HAP-1 (cell line): ENCODE data around the gene WDR7.
"Not testable (repeated sequence)": the region's sequence is repeated elsewhere in the genome, so short reads cannot be mapped to it uniquely, and the experiment has no call there.

Experiments used
- DNase-seq, 2 experiments: peaks; one replicate each; pipeline ENCODE4 v3.0.0-alpha.2; 2016 to 2020; ENCODE audit warnings: low spot score in 2 of 2
- H3K27me3 ChIP-seq: fragments of 250-450 bp; sonication (Bioruptor Pico); 2 replicates; pipeline ENCODE4 v1.5.1; 2020; ENCODE audit warnings: low read depth, mild to moderate bottlenecking, moderate library complexity
- H3K36me3 ChIP-seq: fragments of 250-450 bp; sonication (Bioruptor Pico); replicated peaks from 2 replicates; pipeline ENCODE4 v1.5.1; 2020; ENCODE audit warnings: mild to moderate bottlenecking
- H3K4me1 ChIP-seq: fragments of 250-450 bp; sonication (Bioruptor Pico); 2 replicates; pipeline ENCODE4 v1.5.1; 2020; ENCODE audit warnings: mild to moderate bottlenecking
- H3K4me3 ChIP-seq: fragments of 250-450 bp; sonication (Bioruptor Pico); 2 replicates; pipeline ENCODE4 v1.5.1; 2020; ENCODE audit warnings: mild to moderate bottlenecking, moderate library complexity
- H3K9me3 ChIP-seq: fragments of 250-450 bp; sonication (Bioruptor Pico); 2 replicates; pipeline ENCODE4 v1.5.1; 2020; ENCODE audit warnings: mild to moderate bottlenecking, moderate library complexity
- in situ Hi-C: fragments of 300-500 bp; cut with MboI; formaldehyde crosslinking; loops from 3 replicates; pipeline ENCODE4 v1.14.3; 2020; ENCODE audit warnings: low sequenced_read_pairs, inconsistent platforms, mixed read lengths

The WDR7 gene

DNA sequence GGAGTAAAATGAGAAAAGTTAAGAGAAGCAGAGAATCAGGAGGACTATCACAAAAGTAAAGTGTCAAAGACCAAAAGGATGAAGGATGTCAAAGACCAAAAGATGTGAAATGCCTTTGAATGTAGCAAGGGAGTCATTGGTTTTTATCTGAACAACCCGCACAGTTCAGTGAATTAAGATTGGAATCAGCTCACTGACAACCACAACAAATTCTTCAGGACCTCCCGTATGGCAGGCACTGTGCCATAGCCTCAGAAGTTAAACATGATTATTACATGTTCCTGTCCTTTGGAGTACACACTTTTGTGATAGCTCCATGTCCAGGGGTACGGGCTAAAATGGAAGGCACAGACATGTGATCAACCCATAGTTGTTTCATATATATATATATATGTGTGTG, 7.8 kb upstream of the WDR7 start:
- Histone ChIP-seq H3K36me3 (no peaks in the 10 kb centered on the region), H3K9me3 (no peaks in the 10 kb centered on the region), H3K27me3 (no peaks in the 10 kb centered on the region), H3K4me3 (no peak overlapping the region), H3K4me1 (peaks cover 6% of the 10 kb centered on the region; the same call in 1 of the 2 replicates)
- no peak for DNase-seq
- in situ Hi-C loops = no loop called here

DNA sequence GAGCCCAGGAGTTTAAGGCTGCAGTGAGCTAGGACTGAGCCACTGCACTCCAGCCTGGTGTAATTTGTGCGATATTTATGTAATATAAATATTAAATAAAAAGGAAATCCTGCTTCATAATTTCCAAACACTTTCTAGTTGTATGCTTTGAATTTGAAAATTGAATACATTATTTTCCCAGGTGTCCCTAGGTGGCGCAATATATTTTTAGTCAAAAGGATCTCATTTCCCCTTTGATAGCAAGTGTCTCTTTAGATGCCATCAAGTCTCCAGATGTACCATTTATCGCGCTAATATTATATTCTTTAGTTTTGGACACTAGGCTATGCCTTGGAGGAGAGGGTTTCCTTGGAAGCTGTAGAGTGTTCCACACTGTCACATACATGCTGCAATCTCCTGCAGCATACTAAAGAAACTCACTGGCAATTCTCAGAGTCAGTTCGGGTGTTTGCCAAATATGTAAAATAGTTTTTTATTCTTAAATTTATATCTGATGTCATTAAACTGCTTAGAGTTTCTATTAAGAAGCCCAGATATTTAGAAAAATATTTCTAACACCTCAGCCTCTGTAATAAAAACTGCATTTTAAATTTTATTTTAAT, 5.6 kb upstream of the WDR7 start:
- H3K4me1 ChIP-seq = peaks cover 4% of the 10 kb centered on the region; the same call in 1 of the 2 replicates
- H3K4me3 ChIP-seq = no peak overlapping the region
- H3K36me3 ChIP-seq = no peaks in the 10 kb centered on the region
- H3K27me3 ChIP-seq = no peaks in the 10 kb centered on the region
- no peaks in the 10 kb centered on the region for H3K9me3 ChIP-seq
- no peak for DNase-seq
- in situ Hi-C loops = no loop called here

DNA sequence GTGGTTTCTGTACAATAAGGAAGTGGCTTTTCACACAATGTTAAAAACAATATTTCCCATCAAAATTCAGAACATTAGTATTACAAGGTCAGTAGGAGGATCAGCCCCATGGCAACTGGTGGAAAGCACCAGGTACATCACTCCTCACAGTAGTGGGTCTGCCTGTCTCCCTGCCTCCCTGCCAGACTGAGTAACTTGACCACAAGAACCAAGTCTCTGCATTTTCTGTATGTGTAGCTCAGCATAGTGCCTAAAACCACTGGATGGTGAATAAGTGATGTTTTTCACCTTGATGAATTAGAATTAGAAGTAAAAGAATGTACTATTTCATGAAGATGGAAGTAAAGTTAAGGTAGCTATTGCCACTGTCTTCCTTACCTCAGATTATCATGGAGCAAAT, 4.1 kb upstream of the WDR7 start:
- Histone ChIP-seq H3K27me3 (no peaks in the 10 kb centered on the region), H3K4me3 (no peak overlapping the region), H3K4me1 (peaks cover 7% of the 10 kb centered on the region; the same call in 1 of the 2 replicates), H3K9me3 (no peaks in the 10 kb centered on the region), H3K36me3 (no peaks in the 10 kb centered on the region)
- DNase-seq = no peak
- in situ Hi-C loops = no loop called here

DNA sequence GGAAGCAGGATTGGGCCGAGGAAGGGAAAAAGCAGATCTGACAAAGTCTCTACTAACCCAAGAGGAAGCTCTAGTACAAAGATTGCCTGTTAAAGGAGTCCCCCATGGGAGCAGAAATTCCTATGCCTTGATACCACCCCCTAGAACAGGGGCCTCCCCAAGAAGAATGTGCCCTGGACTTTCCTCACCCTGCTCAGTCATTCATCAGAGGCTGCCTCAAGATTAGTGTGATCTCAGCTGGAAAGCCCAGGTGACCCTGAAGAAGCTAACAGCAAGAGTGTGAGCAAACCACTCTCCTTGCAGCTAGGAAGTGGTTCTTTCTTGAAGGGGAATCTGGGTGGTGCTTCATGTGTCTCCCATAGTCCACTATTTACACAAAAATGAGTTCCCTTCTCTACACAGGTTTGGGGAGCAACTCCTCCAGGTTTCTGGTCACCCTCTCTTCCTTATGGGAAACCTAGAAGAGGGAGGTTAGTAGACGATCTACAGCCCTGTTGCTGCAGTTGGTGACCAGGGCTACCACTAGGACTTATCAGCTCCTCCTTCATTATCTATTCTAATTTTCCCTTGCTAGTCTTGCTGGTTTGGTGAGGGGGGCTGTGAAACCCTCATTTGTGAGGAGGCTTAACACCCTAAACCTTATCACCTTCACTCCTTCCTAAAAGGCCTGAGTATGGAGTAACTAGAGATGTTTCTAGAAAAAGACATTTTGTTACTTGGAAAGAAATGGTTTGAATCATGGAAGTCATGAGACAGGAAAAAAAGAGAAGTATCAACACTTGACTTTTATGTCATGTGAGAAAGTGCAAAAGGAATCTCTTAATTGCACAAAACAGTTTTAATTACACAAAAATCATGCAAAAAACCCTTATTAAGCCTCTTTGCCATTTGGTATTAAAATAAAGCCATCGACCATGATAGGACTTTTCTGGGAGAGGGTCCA, 2.9 kb upstream of the WDR7 start:
- H3K9me3 ChIP-seq = no peaks in the 10 kb centered on the region
- H3K36me3 ChIP-seq = no peaks in the 10 kb centered on the region
- no peaks in the 10 kb centered on the region for H3K27me3 ChIP-seq
- peaks cover 9% of the 10 kb centered on the region; the same call in 1 of the 2 replicates for H3K4me1 ChIP-seq
- in situ Hi-C loops = no loop called here
- H3K4me3 ChIP-seq = no peak overlapping the region
- no peak for DNase-seq

DNA sequence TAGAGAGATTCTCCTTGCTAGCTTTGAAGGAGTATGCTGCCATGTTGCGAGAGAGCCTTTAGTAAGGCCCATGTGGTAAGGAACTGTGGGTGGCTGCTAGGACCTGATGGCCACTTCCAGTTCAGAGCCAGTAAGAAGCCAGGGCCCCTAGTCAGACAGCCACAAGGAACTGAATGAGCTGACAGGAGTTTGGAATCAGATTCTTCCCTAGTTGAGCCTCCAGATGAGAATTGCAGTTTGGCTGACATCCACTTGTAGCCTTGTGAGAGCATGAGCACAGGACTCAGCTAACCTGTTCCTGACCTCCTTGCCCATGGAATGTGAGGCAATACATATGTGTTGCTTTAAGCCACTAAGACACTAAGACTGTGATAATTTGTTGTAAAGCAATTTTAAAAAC, 1.2 kb upstream of the WDR7 start:
- in situ Hi-C loops = no loop called here
- Histone ChIP-seq H3K36me3 (no peaks in the 10 kb centered on the region), H3K9me3 (no peaks in the 10 kb centered on the region), H3K4me1 (peaks cover 9% of the 10 kb centered on the region; the same call in 1 of the 2 replicates), H3K27me3 (no peaks in the 10 kb centered on the region), H3K4me3 (no peak overlapping the region)
- DNase-seq = no peak

DNA sequence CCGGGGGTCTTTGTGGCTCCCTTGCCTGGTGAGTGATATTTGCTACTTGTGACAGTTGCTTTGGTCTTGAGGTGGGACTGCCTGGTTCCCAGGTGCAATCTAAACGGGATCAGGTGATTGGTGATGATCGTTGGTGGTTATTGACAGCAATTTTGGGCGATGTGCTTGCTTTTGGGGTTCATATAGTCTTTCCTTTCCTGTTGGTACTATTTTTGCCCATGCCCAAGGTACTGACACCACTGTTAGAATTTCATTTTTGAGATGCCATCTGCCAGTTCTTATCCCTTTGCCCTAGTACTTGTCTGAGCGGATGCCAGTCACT, 573 bp downstream of the WDR7 start:
- DNase-seq = no peak
- in situ Hi-C loops = no loop called here
- no peaks in the 10 kb centered on the region for H3K9me3 ChIP-seq

DNA sequence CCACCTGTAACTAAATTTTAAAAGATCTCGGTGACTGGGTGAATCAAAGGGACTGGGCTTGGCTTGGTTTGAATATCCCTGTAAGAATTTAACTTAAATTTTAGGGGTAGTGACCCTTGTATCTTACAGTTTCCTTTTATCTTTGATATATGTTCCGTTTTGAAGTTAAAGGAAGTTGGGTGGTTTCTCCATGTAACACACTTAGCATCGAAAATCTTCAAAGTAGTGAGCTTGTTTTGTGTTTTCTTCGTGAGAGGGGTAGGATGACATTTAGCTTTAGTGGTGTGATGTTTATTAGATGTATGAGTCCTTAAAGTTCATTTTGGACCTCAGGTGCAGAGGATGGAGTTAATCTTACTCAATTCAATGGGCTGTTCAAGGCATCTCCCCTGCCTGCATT, 1.6 kb downstream of the WDR7 start:
- in situ Hi-C loops = no loop called here
- H3K9me3 ChIP-seq = no peaks in the 10 kb centered on the region
- DNase-seq = no peak
- H3K4me3 ChIP-seq = no peak overlapping the region
- peaks cover 9% of the 10 kb centered on the region; the same call in 1 of the 2 replicates for H3K4me1 ChIP-seq
- no peaks in the 10 kb centered on the region for H3K27me3 ChIP-seq
- H3K36me3 ChIP-seq = no peaks in the 10 kb centered on the region

More for the DNA sequence above, 573 bp downstream of the WDR7 start:
- Histone ChIP-seq H3K27me3 (no peaks in the 10 kb centered on the region), H3K36me3 (no peaks in the 10 kb centered on the region), H3K4me1 (peaks cover 9% of the 10 kb centered on the region; the same call in 1 of the 2 replicates), H3K4me3 (peak overlapping the region; percentile 70)

DNA sequence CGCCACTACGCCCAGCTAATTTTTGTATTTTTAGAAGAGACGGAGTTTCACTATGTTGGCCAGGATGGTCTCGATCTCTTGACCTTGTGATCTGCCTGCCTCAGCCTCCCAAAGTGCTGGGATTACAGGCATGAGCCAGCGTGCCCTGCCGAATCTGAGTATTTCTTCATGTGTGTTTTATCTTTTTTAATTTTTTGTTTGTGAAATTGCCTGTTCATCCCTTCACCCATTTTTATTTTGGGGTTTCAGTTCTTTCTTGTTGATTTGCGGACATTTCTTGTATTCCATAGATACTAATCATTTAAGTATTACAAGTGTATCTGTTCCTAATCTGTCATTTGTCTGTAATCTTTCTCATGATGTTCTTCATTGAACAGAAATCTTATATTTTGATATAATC, 3.1 kb downstream of the WDR7 start:
- in situ Hi-C loops, H3K9me3 ChIP-seq, H3K36me3 ChIP-seq, H3K4me3 ChIP-seq, H3K27me3 ChIP-seq, DNase-seq, H3K4me1 ChIP-seq: not testable (repeated sequence)

DNA sequence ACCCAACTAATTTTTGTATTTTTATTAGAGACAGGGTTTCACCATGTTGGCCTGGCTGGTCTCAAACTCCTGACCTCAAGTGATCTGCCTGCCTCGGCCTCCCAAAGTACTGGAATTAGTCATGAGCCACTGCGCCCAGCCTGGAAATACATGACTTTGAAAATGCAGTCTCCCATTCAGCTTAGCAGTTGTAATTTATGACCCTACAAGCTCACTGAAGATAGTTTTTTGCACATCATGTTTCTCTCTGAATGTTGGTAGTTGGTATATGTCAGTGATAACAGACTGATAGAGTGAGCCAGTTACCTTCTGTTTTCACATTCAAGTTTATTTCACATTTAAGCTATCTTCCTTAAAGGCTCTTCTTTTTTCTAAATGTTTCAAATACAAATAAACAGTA, 7.1 kb downstream of the WDR7 start:
- Histone ChIP-seq H3K36me3 (no peaks in the 10 kb centered on the region), H3K9me3 (no peaks in the 10 kb centered on the region), H3K4me3 (no peak overlapping the region), H3K27me3 (no peaks in the 10 kb centered on the region), H3K4me1 (no peaks in the 10 kb centered on the region)
- no peak for DNase-seq
- in situ Hi-C loops = no loop called here

DNA sequence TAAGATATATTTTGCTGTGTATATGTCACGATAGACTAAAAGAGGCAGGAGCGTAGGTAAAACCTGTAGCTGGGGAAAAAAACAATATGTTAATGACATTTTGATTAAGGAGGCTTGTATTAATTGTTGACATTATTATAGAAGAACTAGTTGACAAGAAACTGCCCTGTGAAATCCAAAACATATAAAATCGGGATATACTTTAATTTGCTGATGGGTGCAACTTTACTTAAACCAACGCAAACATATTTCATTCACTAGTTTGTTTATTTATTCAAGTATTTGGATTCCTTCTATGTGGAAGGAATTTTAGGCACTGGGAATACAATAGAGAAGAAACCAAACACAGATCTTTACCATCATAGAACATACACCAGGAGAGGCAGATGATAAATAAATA, 8.0 kb downstream of the WDR7 start:
- Histone ChIP-seq H3K36me3 (no peaks in the 10 kb centered on the region), H3K9me3 (no peaks in the 10 kb centered on the region), H3K27me3 (no peaks in the 10 kb centered on the region), H3K4me3 (no peak overlapping the region), H3K4me1 (no peaks in the 10 kb centered on the region)
- no peak for DNase-seq
- in situ Hi-C loops = no loop called here

DNA sequence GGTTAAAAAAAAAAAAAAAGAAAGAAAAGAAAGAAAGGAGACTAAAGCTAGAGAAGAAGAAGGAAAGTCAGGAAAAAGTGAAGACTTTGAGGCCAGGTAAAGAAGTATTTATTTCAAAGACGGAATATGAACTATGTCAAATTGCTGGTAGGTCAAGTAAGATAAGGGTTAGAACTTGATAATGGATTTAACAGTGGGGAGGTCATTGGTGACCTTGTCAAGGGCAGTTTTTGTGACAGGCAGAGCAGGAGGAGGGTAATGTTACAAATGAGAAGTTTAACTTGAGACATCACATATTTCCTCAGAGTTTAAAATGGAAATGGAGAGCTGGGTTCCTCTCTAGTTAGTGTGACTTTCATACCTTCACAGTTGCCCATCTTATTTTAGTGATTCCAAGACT, 9.5 kb downstream of the WDR7 start:
- H3K27me3 ChIP-seq = no peaks in the 10 kb centered on the region
- no peak for DNase-seq
- in situ Hi-C loops = no loop called here

DNA sequence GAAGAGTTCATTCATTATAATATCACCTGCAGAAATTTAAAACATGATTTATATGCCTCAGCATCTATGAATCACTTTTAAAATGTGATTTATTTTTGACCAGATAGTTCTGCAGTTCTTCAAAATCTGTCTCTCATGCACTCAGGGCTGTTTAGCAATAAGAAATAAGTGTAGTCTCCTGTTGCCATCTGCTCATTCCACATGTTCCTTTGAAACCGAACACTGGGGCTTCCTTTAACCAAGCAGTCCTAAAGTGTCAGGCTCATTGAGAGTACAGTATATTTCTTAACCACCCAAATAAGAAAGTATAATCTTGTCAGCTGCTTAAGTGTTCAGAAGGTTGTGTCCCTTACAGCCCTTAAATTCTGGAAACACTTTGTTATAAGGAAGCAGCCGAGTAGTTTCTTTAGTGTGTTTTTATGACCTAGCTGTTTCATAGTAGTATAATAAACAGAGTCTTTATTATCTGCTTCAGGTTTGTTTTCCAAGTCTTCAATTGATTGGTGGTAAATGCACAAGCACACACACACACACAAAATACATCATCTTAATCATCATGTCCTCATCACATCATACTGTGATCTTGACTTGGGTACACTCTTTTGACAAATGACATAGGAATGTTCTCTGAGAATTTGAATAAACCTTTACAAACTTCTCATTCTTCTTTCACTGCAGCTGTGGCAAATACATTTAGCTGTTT, 10.4 kb downstream of the WDR7 start:
- Histone ChIP-seq H3K36me3 (no peaks in the 10 kb centered on the region), H3K4me1 (no peaks in the 10 kb centered on the region), H3K27me3 (no peaks in the 10 kb centered on the region), H3K4me3 (no peak overlapping the region), H3K9me3 (no peaks in the 10 kb centered on the region)
- no peak for DNase-seq
- in situ Hi-C loops = no loop called here

More for the DNA sequence above, 9.5 kb downstream of the WDR7 start:
- Histone ChIP-seq H3K4me3 (no peak overlapping the region), H3K9me3 (no peaks in the 10 kb centered on the region), H3K36me3 (no peaks in the 10 kb centered on the region), H3K4me1 (no peaks in the 10 kb centered on the region)

DNA sequence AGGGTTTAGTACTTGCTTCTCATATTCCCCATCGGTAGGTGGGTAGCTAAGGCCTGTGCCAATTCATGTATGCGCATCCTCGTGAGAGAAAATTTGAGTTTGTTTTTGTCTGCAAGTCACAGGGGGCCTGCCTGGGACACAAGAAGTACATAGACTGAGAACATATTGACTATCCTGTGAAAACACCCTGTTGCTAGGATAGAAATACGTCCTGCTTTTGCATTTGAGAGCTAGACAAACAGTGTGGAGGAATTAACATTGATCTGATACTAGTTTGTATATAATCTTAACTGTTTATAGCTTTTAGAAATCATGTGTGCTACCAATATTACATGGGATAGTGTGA, 10.9 kb downstream of the WDR7 start:
- Histone ChIP-seq H3K27me3 (no peaks in the 10 kb centered on the region), H3K4me1 (no peaks in the 10 kb centered on the region), H3K9me3 (no peaks in the 10 kb centered on the region), H3K36me3 (no peaks in the 10 kb centered on the region), H3K4me3 (no peak overlapping the region)
- no peak for DNase-seq
- in situ Hi-C loops = no loop called here

DNA sequence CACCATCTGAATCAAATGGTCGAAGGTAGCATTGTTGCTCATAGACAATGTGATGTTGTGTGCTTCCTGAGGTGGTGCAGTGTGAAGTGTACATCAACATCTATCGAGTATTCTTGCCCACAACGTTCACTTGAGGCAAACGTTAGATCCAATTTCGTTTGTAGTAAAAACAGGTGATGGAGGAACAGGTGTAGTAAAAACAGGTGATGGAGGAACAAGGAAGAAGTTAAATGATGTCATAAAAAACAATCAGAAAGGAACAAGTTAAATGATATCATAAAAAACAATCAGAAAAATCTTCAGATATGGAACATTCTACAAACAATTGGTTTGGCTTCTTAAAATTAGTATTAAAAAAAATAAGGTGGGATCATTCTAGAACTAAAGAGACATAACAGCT, 11.3 kb downstream of the WDR7 start:
- DNase-seq = no peak

More for the DNA sequence above, 11.3 kb downstream of the WDR7 start:
- no peaks in the 10 kb centered on the region for H3K4me1 ChIP-seq
- in situ Hi-C loops = no loop called here
- H3K4me3 ChIP-seq = no peak overlapping the region
- H3K27me3 ChIP-seq = no peaks in the 10 kb centered on the region
- H3K9me3 ChIP-seq = no peaks in the 10 kb centered on the region
- no peaks in the 10 kb centered on the region for H3K36me3 ChIP-seq
